ENCODE results near the gene INPP5B.
A peak's percentile ranks its signal among the peaks of the same experiment; 100 is the strongest.
"Not testable (repeated sequence)": the region's sequence is repeated elsewhere in the genome, so short reads cannot be mapped to it uniquely, and the experiment has no call there.

INPP5B gene

DNA sequence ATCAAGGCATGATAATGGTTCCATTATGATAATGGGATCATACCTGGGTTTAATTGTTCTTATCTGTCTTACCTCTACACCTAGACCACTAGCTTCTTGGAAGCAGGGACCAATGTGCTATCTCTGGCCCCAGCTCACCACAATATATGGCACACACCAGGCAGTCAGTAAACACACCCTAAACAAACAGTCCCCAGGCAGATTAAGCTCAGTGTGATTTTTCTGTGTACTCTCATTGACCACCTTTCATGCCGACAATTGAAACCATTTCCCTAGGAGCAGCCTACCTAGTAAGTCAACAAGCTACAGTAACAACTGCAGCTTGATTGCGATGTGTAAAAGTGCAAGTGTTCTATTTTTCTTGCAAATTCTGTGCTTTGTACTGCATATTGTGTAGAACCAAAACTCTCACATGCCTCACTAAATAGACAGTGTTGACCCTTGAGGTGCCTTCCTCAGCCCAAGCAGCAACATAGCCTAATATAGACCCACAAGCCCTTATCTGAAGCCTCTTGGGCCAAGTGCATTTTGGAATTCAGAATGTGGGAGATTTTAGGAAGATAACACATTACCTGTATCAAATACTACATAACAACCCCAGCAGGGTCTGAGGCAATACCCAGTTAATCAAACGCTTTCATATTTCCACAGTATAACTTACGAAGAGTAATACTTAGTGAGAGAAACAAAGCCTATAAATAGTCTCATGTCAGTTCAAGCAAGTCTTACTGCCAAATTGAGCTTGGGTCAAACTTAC lies 32.0 kb downstream of the INPP5B start:
- no peak for DNase-seq (ENCODE audit: low spot score)

GRCh38 chr1:37911478-37911877 lies 35.4 kb downstream of the INPP5B start:
- DNase-seq (ENCODE audit: low spot score) = not testable (repeated sequence)

GRCh38 chr1:37910886-37911285 lies 36.0 kb downstream of the INPP5B start:
- DNase-seq (ENCODE audit: low spot score) = not testable (repeated sequence)

- DNase-seq (ENCODE audit: low spot score) = not testable (repeated sequence)
Observed at GRCh38 chr1:37908531-37908930, 38.3 kb downstream of the INPP5B start.

GRCh38 chr1:37907416-37908125 lies 39.3 kb downstream of the INPP5B start:
- DNase-seq (ENCODE audit: low spot score) = not testable (repeated sequence)

DNA sequence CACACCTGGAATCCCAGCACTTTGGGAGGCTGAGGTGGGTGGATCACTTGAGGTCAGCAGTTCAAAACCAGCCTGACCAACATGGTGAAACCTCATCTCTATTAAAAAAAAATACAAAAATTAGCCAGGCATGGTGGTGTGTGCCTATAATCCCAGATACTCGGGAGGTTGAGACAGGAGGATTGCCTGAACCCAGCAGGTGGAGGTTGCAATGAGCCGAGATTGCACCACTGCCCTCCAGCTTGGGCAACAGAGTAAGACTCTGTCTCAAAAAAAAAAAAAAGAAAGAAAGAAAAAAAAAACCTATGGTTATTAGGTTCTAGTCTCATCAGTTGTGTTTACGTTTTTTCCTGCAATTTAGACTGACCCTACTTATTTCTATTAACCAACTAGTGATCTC lies 40.3 kb downstream of the INPP5B start:
- DNase-seq (ENCODE audit: low spot score) = not testable (repeated sequence)

- DNase-seq (ENCODE audit: low spot score) = no peak
Observed at GRCh38 chr1:37905727-37906126, 41.1 kb downstream of the INPP5B start.

DNA sequence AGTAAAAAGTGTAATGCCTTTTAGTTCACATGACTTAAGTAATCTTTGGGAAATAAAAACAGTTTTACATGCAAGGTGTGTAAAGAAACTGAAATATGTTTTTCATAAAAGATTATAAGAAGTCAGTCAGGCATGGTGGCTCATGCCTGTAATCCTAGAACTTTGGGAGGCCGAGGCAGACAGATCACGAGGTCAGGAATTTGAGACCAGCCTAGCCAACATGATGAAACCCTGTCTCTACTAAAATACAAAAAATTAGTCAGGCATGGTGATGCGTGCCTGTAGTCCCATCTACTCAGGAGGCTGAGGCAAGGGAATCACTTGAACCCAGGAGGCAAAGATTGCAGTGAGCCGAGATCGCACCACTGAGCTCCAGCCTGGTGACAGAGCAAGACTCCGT lies 42.9 kb downstream of the INPP5B start:
- not testable (repeated sequence) for DNase-seq (ENCODE audit: low spot score)

GRCh38 chr1:37902983-37903382 lies 43.9 kb downstream of the INPP5B start:
- no peak for DNase-seq (ENCODE audit: low spot score)

DNA sequence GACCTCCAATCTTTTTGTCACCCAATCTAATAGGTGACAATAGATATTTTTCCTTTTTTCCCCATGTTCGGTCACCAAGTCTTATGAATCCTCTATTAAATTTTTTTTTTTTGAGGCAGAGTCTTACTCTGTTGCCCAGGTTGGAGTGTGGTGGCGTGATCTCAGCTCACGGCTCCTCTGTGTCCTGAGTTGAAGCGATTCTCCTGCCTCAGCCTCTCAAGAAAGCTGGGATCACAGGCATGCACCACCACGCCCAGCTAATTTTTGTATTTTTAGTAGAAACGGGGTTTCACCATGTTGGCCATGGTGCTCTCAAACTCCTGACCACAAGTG lies 45.0 kb downstream of the INPP5B start:
- DNase-seq (ENCODE audit: low spot score) = no peak

DNA sequence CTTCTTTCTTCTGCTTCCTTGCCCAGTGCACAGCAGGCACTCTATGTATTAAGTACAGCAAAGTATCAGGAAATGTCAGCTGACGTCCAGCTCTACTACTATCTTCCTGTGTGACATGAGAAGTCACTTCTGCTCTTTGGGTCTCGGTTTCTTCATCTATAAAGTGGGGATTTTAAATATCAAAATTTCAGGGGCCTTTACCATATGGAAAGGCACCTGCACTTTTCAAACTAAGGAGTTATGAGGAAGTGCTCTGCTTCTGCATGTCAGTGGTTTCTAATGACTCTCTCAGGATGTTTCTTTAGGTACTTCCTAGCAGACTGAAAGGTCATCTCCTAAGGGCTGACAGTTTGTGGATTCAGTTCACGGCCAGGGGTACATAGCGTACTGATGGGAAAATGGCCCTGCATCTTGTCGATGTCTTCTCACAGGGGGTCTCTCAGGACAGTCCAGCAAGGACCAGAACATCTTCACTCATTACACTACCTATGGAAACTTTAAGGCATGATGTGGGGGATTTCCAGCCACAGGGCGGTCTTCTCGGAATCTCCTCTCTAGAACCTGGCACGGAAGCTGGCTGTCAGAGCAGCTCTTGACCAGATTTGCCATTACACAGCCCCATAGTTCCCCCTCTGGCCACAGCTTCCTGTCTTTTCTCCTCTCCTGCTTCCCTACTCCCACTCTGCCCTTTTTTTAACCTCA lies 45.5 kb downstream of the INPP5B start:
- no peak for DNase-seq (ENCODE audit: low spot score)

DNA sequence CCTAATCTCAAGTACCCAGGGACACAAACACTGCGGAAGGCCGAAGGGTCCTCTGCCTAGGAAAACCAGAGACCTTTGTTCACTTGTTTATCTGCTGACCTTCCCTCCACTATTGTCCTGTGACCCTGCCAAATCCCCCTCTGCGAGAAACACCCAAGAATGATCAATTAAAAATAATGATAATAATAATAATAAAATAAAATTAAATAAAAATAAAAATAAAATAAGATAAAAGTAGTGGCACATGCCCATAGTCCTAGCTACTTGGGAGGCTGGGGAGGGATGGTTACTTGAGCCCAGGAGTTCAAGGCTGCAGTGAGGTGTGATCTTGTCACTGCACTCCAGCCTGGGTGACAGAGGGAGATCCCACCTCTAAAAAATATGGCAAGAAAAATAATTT lies 49.3 kb downstream of the INPP5B start:
- DNase-seq (ENCODE audit: low spot score) = not testable (repeated sequence)

DNA sequence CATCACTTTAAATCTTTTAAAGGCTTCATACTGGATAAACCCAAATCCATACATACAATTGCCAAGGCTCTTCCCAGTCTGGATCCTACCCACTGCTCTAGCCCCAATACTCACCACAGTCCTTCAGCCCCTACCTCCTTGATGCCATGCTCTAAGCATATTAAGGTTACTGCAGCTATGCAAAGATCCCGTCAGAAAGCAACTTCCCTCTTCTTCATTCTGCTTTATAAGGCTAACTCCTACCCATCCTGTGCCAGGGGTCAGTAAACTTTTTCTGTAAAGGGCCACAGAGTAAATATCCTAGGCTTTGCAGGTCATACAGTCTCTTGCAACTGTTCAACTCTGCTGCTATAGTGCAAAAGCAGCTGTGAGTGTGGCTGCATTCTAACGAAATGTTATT lies 53.2 kb downstream of the INPP5B start:
- DNase-seq (ENCODE audit: low spot score) = no peak

DNA sequence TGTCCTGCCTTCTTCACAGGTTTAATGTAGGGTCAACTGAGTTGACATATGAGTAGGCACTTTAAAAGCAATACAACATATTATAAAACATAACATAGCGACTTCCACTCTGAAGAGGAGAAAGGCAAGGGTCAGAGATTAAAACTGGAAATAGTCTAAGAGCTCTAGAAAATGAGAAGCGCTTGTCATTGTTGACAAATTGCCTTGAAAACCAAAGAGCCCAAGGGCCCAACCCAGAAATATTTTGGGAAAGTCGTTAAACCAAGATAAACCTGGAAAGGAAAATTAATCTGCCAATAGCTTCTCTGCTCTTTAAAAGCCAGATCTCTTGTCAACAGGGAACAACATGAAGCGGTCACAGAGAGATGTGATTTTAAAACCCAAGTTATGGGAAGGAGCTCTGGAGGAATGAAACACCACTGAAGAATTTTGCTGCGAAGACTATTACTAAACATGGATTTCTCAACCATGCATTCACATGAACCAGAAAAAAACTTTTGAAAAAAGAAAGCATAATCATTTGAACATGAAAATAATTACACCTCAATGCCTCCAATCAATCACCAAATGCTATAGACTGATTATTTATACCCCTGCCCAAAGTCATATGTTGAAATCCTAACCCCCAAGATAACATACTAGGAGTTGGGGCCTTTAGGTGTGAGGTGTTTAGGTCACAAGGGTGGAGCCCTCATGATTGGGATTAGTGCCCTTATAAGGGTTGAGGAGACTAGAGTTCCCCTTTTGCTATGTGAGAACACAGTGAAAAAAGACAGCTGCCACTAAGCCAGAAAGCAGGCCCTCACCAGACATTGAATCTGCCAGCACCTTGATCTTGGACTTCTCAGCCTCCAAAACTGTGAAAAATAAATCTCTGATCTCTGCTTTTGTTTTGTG lies 54.5 kb downstream of the INPP5B start:
- DNase-seq (ENCODE audit: low spot score) = peak; percentile 49

DNA sequence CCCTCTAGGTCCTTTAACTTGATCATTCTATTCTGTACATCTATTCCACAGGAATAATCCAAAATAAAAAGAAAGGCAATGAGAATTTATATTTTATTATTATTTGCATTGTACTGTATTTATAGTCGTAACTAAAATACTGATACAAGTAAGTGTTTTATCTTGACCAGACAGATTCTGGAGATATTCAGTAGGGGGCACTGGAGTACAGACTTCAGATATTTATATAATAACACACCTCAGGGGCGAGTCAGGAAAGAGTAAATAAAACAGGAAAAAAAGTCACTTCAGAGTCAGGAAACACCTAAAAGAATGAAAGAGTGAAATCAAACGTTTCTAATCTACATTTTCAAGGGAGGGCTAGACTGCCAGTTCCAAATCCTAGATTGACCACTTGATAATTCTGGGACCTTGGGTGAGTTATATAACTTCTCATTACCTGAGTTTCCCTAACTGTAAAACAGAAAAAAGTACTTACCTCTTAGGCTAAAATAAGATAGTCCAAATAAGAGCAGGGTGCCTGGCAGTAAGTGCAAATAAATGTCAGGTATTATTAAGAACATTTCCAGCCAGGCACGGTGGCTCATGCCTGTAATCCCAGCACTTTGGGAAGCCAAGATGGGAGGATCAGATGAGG lies 56.4 kb downstream of the INPP5B start:
- peak; percentile 24 for DNase-seq (ENCODE audit: low spot score)

DNA sequence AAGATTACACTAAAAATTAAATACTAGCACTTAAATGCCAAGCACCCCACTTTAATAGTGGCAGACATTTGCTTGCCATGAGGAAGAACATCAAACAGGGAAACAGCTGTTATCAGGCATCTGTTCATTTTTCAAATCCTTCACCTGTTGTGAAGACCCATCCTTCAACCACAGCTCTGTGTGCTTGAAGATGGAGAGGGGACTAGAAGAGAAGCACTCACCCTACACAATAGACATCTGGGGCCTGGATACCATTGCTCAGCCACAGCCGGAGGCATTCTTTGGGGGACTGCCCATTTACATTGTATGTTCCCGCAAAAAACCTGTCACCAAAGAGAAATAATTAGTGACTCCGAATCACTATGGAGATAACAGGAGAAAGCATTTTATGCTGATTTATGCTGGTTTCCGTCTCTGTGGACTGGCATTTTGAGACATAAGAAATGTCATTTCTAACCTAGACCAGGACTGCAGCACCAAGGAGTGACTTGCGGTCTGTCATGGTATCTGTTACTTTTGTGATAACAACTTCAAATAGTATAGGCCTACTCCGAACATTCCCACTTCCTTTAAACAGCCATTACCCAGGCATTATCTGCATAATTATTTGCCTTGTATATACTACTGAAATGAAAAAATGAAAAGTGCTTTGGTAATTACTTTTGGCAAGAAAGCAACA lies 58.7 kb downstream of the INPP5B start:
- no peak for DNase-seq (ENCODE audit: low spot score)

DNA sequence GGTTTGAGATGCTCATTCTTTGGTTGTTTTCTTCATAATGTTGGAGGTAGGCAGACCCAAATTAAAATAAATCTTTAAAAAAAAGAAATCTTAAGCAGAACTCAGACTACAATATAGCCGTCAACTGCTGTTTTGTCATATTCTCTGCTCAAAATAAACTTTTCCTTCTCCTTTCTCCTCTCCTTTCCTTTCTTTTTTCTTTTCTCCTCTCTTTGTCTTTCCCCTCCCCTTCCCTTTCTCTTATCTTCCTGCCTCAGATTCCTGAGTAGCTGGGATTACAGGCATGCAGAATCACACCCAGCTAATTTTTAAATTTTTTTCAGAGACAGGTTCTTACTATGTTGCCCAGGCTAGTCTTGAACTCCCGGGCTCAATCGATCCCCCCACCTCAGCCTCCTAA lies 62.7 kb downstream of the INPP5B start:
- DNase-seq (ENCODE audit: low spot score) = no peak

- no peak for DNase-seq (ENCODE audit: low spot score)
Observed at GRCh38 chr1:37883671-37884070, 63.2 kb downstream of the INPP5B start.

- no peak for DNase-seq (ENCODE audit: low spot score)
Observed at GRCh38 chr1:37879865-37880264, 67.0 kb downstream of the INPP5B start.

DNA sequence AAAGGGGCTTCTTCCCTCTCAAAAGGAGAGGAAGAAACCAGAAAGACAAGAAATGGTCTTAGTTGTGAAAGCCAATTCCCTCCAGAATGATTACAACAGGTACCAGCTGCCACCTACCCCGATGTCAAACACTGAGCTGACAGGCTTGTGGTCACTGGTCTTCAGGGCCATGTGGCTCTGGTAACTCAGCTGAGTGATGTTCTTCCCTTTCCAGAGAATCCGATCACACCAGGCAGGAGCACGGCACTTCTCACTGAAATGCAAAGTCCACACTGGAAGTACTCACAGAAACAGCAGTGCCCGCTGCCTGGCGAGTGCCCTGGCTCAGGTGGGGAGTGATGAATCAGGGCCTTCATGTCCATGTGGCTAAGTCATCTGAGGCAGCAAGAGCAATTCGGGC lies 68.8 kb downstream of the INPP5B start:
- no peak for DNase-seq (ENCODE audit: low spot score)

DNA sequence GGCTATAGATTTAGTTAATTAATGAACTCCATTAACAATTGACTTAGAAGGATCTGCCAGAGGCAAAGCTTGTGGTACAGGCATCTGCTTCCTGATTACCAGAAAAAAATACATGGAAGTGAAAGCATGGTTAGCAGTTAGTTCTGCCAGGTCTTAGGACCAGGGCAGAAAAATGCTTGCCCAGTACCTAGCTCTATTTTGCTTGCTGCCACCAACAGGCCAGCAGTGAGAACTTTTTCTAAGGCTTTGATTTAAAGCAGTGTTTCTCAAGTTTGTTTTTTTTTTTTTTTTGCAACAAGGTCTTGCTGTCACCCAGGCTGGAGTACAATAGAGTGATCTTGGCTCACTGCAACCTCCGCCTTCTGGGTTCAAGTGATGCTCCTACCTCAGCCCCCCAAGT lies 71.0 kb downstream of the INPP5B start:
- no peak for DNase-seq (ENCODE audit: low spot score)

Measured in AG20443 (cell line).